ENCODE data around the gene KLHL35.
"Not testable (repeated sequence)": the region's sequence is repeated elsewhere in the genome, so short reads cannot be mapped to it uniquely, and the experiment has no call there.

KLHL35 gene

GRCh38 chr11:75422248-75423231, 10.5 kb downstream of the KLHL35 start:
- no peak for FAIRE-seq

- FAIRE-seq, result no peak
These were observed 11.1 kb downstream of the KLHL35 start for GRCh38 chr11:75421902-75422247.

DNA sequence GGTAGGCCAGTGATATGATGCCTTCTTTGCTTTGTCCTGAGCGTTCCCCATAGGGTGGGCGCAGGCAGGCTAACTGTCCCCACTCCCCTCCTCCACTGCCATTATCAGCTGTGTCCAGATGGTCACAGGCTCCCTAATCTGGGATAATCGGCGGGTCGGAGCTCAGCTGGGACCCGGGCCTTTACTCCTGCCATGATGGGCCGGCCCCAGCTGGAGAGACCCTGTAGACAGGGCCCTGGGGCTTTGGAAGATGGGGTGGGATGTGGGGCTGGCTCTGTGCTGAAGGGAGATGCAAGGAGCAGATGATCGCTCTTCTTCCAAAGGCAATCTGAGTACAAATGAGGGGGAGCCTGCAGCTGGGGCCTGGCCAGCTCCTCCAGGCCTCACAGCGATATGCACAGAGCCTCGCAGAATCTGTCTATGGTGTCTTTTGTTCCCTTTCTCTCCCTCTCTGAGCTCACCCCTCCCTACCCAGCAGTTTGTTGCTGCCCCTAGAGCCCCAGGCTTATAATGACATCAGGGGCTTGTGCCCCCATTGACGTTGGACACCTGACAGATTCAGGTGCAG, 11.9 kb downstream of the KLHL35 start:
- FAIRE-seq, result no peak

GRCh38 chr11:75420224-75421034, 12.6 kb downstream of the KLHL35 start:
- FAIRE-seq, result no peak

DNA sequence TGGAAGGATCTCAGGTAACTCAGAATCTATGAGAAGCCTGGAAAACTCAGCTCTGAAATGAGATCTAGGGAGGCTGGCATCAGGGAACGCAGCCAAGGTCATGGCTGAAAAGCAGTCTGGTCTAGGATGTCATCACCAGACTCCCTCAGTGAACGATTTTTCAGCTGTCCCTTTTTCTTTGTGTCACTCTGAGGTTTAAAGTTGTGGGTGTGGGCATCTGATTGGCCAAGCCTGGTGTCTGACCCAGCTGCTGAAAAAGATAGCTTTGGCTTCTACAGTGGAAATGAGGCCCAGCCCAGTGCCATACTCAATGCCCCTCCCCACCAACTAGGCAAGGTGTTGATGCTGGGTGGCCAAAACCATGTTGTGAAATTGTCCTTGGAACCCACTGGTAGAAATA, 19.1 kb downstream of the KLHL35 start:
- FAIRE-seq, result no peak

DNA sequence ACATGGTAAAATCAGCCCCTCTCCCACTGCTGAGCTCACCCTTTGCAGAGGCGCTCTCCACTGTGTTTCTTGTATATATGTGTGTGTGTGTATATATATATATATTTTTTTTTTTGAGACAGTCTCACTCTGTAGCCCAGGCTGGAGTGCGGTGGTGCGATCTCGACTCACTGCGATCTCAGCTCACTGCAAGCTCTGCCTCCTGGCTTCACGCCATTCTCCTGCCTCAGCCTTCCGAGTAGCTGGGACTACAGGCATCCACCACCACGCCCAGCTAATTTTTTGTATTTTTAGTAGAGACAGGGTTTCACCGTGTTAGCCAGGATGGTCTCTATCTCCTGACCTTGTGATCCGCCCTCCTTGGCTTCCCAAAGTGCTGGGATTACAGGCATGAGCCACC, 19.9 kb downstream of the KLHL35 start:
- FAIRE-seq, result not testable (repeated sequence)

DNA sequence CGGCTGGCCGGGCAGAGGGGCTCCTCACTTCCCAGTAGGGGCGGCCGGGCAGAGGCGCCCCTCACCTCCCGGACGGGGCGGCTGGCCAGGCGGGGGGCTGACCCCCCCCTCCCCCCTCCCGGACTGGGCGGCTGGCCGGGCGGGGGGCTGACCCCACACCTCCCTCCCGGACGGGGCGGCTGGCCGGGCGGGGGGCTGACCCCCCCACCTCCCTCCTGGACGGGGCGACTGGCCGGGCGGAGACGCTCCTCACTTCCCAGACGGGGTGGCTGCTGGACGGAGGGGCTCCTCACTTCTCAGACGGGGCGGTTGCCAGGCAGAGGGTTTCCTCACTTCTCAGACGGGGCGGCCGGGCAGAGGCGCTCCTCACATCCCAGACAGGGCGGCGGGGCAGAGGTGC, 23.0 kb downstream of the KLHL35 start:
- not testable (repeated sequence) for FAIRE-seq

GRCh38 chr11:75408957-75409219, 24.1 kb downstream of the KLHL35 start:
- no peak for FAIRE-seq

- FAIRE-seq, result no peak
These were observed 26.6 kb downstream of the KLHL35 start for GRCh38 chr11:75406338-75406777.

DNA sequence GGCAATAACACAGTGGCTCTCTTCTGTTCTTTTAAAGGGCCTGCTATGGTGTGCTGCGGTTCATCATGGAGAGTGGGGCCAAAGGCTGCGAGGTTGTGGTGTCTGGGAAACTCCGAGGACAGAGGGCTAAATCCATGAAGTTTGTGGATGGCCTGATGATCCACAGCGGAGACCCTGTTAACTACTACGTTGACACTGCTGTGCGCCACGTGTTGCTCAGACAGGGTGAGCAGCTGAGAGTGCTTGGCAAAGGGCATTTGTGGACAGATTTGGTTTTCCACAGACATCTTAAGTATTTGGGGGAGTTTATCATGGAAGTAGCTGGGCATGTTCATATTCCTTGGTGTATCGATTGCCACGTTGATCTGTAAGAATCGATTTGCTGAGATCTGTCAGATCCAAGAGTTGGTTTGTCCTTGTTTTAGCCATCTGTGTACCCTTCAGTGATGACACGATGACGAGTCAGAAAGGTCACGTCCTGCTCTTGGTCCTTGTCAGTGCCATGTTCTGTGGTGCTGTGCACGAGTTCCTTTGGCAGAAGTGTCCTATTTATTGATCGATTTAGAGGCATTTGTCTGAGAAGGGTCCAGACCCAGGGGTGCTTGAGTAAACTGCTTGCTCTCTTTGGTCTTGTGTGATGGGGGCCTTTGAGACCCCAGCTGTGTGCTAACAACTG, 28.9 kb downstream of the KLHL35 start:
- FAIRE-seq, result no peak

GRCh38 chr11:75403037-75403436, 30.0 kb downstream of the KLHL35 start:
- FAIRE-seq, result no peak

DNA sequence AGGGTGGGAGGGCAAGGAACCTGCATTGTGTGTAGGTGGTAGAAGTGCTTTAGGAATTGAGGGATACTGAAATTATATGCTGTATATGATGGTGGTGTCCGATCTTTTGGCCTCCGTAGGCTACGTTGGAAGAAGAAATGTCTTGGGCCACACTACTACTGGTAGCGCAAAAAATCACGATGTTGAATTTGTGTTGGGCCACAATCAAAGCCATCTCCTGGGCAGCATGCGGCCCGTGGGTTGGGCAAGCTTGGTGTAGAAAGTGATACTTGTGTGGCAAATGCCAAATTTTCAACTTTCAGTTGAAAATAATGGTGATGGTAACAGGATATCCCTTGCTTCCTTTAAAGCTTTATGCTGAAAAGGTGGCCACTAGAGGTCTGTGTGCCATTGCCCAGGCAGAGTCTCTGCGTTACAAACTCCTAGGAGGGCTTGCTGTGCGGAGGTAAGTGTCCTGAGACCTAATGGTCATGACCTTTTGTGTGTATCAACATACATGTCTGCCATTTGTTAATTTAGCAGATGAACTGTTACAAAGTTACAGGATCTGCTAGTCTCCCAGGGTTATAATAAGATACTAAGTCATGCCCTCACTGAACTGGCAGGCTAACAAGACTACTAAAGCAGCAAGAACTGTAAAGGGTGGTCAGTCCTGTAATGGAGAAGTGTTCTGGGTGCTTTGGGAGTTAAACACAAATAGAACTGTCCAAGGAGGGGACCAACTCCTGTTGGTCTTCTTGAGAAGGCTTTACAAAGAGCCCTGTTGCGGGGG, 30.8 kb downstream of the KLHL35 start:
- FAIRE-seq, result no peak

- FAIRE-seq, result no peak
These were observed 32.7 kb downstream of the KLHL35 start for GRCh38 chr11:75400146-75400865.

- no peak for FAIRE-seq
These were observed 33.5 kb downstream of the KLHL35 start, which contains the start of gene RPS3 for GRCh38 chr11:75399344-75400145. Gene RPS3, plus strand, starts transcription at chr11:75399518. Its CDS starts 30 bp downstream, at chr11:75399548.

DNA sequence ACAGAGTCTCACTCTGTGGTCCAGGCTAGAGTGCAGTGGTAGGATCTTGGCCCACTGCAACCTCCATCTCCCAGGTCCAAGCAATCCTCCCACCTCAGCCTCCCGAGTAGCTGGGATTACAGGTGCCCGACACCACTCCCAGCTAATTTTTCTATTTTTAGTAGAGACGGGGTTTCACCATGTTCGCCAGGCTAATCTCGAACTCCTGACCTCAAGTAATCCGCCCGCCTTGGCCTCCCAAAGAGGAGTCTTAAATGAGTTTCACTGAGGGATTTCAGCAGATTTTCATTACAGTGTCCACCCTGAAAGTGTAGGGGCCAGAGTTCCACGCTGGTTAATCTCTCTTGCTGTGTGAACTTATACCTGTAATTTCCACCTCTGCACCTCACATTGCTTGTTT, 34.1 kb downstream of the KLHL35 start:
- FAIRE-seq, result no peak

GRCh38 chr11:75394085-75394840, 38.7 kb downstream of the KLHL35 start:
- FAIRE-seq, result no peak

DNA sequence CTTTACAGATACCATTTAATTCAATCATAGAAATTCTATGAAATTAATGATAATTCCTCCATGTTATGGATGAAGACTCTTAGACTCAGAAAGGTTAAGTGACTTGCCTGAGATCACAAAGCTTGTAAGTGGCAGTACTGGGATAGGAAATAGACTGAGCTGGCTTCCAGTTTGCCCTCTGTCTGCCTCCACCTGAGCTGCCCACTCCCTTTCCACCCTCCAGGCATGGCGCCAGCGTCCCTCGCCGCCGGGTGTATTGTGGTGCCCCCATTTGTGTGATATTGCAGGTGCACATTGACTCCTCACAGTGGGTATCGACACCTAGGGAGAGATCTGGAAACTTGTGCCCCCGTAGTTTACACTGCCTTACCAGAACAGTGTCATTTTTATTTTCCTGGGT, 43.1 kb downstream of the KLHL35 start:
- no peak for FAIRE-seq

DNA sequence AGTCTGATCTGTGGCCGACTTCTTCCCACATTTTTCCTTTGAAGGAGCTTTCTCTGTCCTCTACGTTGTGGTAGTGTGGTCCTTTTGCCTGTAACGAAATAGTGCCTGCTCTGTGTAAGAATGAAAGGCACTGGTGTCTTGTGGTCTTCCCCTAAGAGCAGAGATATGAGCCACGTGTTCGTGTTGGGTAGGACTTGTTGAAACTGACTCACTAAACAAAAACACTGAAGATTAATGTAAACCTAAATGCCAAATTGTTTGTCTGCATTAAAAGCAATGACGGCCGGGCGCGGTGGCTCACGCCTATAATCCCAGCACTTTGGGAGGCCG, 43.8 kb downstream of the KLHL35 start:
- no peak for FAIRE-seq

DNA sequence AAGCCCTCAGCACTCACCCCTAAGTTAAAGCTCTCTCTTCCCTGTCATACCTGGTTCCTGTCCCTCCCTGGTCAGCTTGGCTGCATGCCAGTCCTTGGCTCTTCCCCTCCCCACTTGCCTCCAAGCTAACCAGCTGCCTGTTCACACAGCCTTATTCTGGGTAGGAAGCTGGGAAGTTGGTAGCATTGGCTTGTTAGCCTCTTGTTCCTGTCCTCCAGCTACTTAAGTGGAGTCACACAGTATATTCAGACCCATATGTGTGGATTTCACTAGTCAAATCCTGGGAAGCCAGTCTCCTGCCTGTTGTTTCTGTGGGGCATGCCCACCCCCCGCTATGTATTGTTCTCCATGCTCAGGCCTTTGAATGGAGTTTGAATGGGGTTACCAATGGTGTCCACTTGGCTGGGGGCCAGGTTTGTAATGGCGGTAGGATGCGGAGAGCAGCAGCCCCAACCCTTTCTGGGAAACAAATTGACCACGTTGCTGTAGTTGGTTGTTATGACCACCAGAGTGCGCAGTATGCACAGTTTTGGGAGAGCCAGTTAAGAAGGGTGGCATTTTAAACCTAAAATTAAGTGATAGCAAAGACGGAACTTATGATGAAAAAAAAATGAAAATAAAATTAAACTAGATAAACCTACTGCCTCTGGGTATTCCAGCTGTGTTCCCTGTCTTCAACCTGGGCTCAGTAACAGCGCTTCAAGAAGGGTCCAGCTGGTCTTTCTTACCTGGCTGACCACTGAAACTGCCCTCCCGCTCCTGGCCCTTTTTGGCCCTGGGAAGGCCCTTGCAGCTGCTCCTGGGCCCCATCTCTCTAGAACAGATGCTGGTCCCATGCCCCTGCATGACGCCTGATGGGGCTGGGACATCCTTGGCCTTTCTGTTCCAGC, 44.4 kb downstream of the KLHL35 start:
- peak; percentile 80 for FAIRE-seq

Data from A204.1 (cell line).